ENCODE measurements around the gene ZDHHC11B.
"Not testable (repeated sequence)": the region's sequence is repeated elsewhere in the genome, so short reads cannot be mapped to it uniquely, and the experiment has no call there.

DNA sequence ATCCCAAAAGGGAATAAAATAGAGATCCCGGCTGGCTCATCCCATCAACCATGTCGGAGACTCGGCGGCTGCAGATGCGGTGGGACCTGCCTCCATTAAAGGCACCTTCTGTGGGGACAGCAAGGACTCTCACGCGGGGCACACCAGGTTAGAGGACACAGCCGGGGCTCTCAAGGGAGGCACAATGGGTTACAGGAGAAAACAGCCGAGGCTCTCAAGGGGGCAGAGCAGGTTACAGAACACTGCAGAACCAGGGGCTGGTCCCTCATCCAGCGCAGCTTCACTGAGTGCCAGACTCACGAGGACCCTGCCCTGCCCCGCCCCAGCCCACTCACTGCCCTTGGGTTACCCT lies 98.4 kb downstream of the ZDHHC11B start:
- TF ChIP-seq, protein P1, sequence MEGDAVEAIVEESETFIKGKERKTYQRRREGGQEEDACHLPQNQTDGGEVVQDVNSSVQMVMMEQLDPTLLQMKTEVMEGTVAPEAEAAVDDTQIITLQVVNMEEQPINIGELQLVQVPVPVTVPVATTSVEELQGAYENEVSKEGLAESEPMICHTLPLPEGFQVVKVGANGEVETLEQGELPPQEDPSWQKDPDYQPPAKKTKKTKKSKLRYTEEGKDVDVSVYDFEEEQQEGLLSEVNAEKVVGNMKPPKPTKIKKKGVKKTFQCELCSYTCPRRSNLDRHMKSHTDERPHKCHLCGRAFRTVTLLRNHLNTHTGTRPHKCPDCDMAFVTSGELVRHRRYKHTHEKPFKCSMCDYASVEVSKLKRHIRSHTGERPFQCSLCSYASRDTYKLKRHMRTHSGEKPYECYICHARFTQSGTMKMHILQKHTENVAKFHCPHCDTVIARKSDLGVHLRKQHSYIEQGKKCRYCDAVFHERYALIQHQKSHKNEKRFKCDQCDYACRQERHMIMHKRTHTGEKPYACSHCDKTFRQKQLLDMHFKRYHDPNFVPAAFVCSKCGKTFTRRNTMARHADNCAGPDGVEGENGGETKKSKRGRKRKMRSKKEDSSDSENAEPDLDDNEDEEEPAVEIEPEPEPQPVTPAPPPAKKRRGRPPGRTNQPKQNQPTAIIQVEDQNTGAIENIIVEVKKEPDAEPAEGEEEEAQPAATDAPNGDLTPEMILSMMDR (conservative IDR thresholded peaks at IDR 0.05 in 1 of 2, IDR thresholded peaks at IDR 0.05 in 1 of 2; ENCODE audit: extremely low read depth in 1 of 2, insufficient read depth in 1 of 2, low read depth in 1 of 2, low read length in 2 of 2) = not testable (repeated sequence)
- not testable (repeated sequence) for TF ChIP-seq EZH2 (IDR thresholded peaks at IDR 0.05; ENCODE audit: borderline replicate concordance, low read length)

Data from mammary epithelial cell (primary cell).